ENCODE measurements around the gene ACY1.

The ACY1 gene

DNA sequence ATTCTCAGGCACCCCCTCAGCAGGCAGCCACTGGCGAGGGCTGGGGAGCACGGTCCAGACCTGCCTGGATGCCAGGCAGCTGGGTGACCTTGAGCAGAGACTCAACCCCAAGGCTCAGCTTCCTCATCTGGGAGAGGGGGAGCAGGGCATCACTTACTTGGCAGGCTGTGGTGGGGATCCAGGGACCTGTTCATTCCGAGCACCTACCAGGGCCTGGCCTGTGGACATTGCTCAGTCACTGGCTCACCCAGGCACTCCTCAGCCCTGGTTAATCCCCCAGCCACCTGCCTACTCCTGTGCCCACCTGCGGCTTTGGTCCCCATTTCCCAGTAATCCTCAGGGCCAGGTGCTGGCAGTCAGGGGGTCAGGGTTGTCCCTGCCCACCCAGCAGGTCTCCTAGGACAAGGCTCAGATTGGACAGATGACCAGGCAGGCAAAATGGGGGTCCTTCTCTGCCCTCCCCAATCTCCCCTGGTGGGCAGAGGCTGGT lies 21.6 kb downstream of the ACY1 start:
- no peak overlapping the region for H3K4me3 ChIP-seq (ENCODE audit: low read length)
- no peaks in the 10 kb centered on the region for H3K9me2 ChIP-seq (replicated peaks; ENCODE audit: control insufficient read depth, low read length)
- no peaks in the 10 kb centered on the region for H4K20me1 ChIP-seq (ENCODE audit: control insufficient read depth, insufficient read depth, low read depth, low read length)
- H3K4me1 ChIP-seq (ENCODE audit: control insufficient read depth, low read length) = peaks cover 10% of the 10 kb centered on the region
- no peak overlapping the region for H3K4me2 ChIP-seq (ENCODE audit: low read length)
- H3F3A ChIP-seq (ENCODE audit: control insufficient read depth, insufficient read depth) = no peaks in the 10 kb centered on the region
- H3K79me2 ChIP-seq (ENCODE audit: control insufficient read depth, low read length) = no peaks in the 10 kb centered on the region
- no peak overlapping the region for H3K27ac ChIP-seq (ENCODE audit: low read depth, low read length)
- TF ChIP-seq, protein P1, sequence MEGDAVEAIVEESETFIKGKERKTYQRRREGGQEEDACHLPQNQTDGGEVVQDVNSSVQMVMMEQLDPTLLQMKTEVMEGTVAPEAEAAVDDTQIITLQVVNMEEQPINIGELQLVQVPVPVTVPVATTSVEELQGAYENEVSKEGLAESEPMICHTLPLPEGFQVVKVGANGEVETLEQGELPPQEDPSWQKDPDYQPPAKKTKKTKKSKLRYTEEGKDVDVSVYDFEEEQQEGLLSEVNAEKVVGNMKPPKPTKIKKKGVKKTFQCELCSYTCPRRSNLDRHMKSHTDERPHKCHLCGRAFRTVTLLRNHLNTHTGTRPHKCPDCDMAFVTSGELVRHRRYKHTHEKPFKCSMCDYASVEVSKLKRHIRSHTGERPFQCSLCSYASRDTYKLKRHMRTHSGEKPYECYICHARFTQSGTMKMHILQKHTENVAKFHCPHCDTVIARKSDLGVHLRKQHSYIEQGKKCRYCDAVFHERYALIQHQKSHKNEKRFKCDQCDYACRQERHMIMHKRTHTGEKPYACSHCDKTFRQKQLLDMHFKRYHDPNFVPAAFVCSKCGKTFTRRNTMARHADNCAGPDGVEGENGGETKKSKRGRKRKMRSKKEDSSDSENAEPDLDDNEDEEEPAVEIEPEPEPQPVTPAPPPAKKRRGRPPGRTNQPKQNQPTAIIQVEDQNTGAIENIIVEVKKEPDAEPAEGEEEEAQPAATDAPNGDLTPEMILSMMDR (IDR thresholded peaks at IDR 0.05; ENCODE audit: low read depth, low read length, poor library complexity, severe bottlenecking) = no peak
- TF ChIP-seq EZH2phosphoT487 (IDR thresholded peaks at IDR 0.05; ENCODE audit: borderline replicate concordance, low read length) = no peak
- H3K27me3 ChIP-seq (ENCODE audit: control insufficient read depth, low read length) = peaks cover 13% of the 10 kb centered on the region
- no peaks in the 10 kb centered on the region for H3K9me3 ChIP-seq (ENCODE audit: control insufficient read depth, insufficient read depth, low read length)
- no peaks in the 10 kb centered on the region for H3K36me3 ChIP-seq (ENCODE audit: control insufficient read depth, low read length)

DNA sequence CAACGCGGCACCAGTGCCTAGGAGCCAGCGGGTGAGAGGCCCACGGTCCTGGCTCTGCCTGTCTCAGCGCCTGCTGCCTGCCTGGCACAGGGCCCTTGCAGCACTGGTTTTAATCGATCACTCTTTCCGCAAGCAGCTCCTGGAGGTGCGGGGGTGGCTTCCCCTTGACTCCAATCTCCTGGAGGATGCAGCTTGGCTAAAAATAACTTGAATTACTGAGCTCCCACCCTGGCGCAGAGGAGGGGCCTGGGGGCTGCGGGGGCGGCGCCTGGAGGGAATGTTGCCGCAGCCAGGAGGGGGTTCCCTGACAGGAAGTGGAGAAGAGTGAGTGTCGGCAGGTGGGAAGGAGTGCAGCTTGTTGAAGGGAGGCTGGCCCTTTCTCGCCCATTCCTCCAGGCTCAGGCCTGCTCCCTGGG lies 22.2 kb downstream of the ACY1 start:
- Histone ChIP-seq H3K9me3 (ENCODE audit: control insufficient read depth, insufficient read depth, low read length) (no peaks in the 10 kb centered on the region), H3K4me1 (ENCODE audit: control insufficient read depth, low read length) (peaks cover 10% of the 10 kb centered on the region), H3F3A (ENCODE audit: control insufficient read depth, insufficient read depth) (no peaks in the 10 kb centered on the region), H3K36me3 (ENCODE audit: control insufficient read depth, low read length) (no peaks in the 10 kb centered on the region), H3K27ac (ENCODE audit: low read depth, low read length) (no peak overlapping the region), H3K4me3 (ENCODE audit: low read length) (no peak overlapping the region), H4K20me1 (ENCODE audit: control insufficient read depth, insufficient read depth, low read depth, low read length) (no peaks in the 10 kb centered on the region), H3K4me2 (ENCODE audit: low read length) (no peak overlapping the region), H3K9me2 (replicated peaks; ENCODE audit: control insufficient read depth, low read length) (no peaks in the 10 kb centered on the region), H3K79me2 (ENCODE audit: control insufficient read depth, low read length) (no peaks in the 10 kb centered on the region), H3K27me3 (ENCODE audit: control insufficient read depth, low read length) (peaks cover 13% of the 10 kb centered on the region)
- no peak for TF ChIP-seq EZH2phosphoT487 (IDR thresholded peaks at IDR 0.05; ENCODE audit: borderline replicate concordance, low read length)
- TF ChIP-seq, protein P1 (IDR thresholded peaks at IDR 0.05; ENCODE audit: low read depth, low read length, poor library complexity, severe bottlenecking) = no peak

DNA sequence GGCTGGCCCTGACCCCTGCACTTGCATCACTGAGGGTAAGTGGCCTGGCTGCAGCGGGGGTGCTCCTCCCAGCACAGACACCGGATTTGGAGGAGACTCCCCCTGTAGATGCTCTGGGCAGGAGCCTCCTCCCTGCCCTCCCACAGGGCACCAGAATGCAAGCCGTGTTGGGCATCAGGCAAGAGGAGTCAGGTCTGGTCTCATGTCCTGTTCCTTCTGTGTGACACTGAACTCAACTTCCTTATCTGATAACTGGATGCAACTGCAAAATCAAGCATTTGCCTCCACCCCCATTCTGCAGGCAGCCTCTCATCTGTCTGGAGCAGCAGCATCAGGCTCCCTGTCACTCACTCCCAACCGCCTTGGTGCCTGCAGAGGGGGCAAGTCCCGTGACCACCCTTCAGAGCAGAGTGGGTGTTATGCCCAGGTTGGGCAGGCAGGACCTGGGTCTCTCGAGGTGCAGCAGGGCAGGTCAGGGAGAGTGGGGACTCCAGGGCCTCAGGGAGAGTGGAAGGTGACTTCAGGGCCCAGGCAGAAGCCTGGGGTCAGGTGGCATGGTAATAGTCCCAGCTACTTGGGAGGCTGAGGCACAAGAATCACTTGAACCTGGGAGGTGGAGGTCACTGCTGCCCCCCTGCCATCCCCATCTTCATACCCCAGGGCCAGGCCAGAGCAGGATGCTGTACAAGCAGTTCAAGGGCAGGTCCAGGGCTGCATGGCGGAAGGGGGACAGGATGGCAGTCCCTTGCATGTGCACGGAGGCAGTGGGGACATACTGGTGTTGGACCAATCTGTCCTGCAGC lies 22.9 kb downstream of the ACY1 start:
- Histone ChIP-seq H3K79me2 (ENCODE audit: control insufficient read depth, low read length) (no peaks in the 10 kb centered on the region), H3K4me2 (ENCODE audit: low read length) (no peak overlapping the region), H3K4me3 (ENCODE audit: low read length) (no peak overlapping the region), H3K27me3 (ENCODE audit: control insufficient read depth, low read length) (peaks cover 13% of the 10 kb centered on the region), H3K9me3 (ENCODE audit: control insufficient read depth, insufficient read depth, low read length) (no peaks in the 10 kb centered on the region), H3K27ac (ENCODE audit: low read depth, low read length) (no peak overlapping the region), H3K4me1 (ENCODE audit: control insufficient read depth, low read length) (peaks cover 9% of the 10 kb centered on the region), H3K36me3 (ENCODE audit: control insufficient read depth, low read length) (no peaks in the 10 kb centered on the region), H3F3A (ENCODE audit: control insufficient read depth, insufficient read depth) (no peaks in the 10 kb centered on the region), H3K9me2 (replicated peaks; ENCODE audit: control insufficient read depth, low read length) (no peaks in the 10 kb centered on the region), H4K20me1 (ENCODE audit: control insufficient read depth, insufficient read depth, low read depth, low read length) (no peaks in the 10 kb centered on the region)
- TF ChIP-seq, protein P1 (IDR thresholded peaks at IDR 0.05; ENCODE audit: low read depth, low read length, poor library complexity, severe bottlenecking) = no peak
- TF ChIP-seq EZH2phosphoT487 (IDR thresholded peaks at IDR 0.05; ENCODE audit: borderline replicate concordance, low read length) = no peak
